Measurements from ENCODE around the gene PIM1.

The PIM1 gene

GRCh38 chr6:37130704-37131103 is 39.2 kb upstream of the PIM1 start:
- H3K27me3 ChIP-seq (ENCODE audit: control insufficient read depth, insufficient read depth, low read length) = no peaks in the 10 kb centered on the region
- no peaks in the 10 kb centered on the region for H3K9me3 ChIP-seq (replicated peaks; ENCODE audit: low read length)
- H3K4me1 ChIP-seq (ENCODE audit: control insufficient read depth, insufficient read depth, low read length) = peaks cover 48% of the 10 kb centered on the region
- H3K4me2 ChIP-seq (ENCODE audit: low read length) = peak overlapping the region; percentile 3
- no peak overlapping the region for H3K4me3 ChIP-seq (ENCODE audit: low read length)
- no peak overlapping the region for H3K9ac ChIP-seq (ENCODE audit: low read depth, low read length)
- H3K36me3 ChIP-seq (ENCODE audit: insufficient read depth, low read length) = no peaks in the 10 kb centered on the region

- H3K4me1 ChIP-seq (ENCODE audit: control insufficient read depth, insufficient read depth, low read length) = peaks cover 53% of the 10 kb centered on the region
- no peaks in the 10 kb centered on the region for H3K9me3 ChIP-seq (replicated peaks; ENCODE audit: low read length)
- H3K36me3 ChIP-seq (ENCODE audit: insufficient read depth, low read length) = no peaks in the 10 kb centered on the region
- no peak overlapping the region for H3K4me3 ChIP-seq (ENCODE audit: low read length)
- no peaks in the 10 kb centered on the region for H3K27me3 ChIP-seq (ENCODE audit: control insufficient read depth, insufficient read depth, low read length)
- H3K9ac ChIP-seq (ENCODE audit: low read depth, low read length) = no peak overlapping the region
- H3K4me2 ChIP-seq (ENCODE audit: low read length) = peak overlapping the region; percentile 3
Measured at GRCh38 chr6:37131104-37131959, 38.6 kb upstream of the PIM1 start.

- no peak overlapping the region for H3K9ac ChIP-seq (ENCODE audit: low read depth, low read length)
- H3K4me2 ChIP-seq (ENCODE audit: low read length) = no peak overlapping the region
- no peaks in the 10 kb centered on the region for H3K27me3 ChIP-seq (ENCODE audit: control insufficient read depth, insufficient read depth, low read length)
- no peaks in the 10 kb centered on the region for H3K36me3 ChIP-seq (ENCODE audit: insufficient read depth, low read length)
- no peaks in the 10 kb centered on the region for H3K9me3 ChIP-seq (replicated peaks; ENCODE audit: low read length)
- no peak overlapping the region for H3K4me3 ChIP-seq (ENCODE audit: low read length)
- peaks cover 59% of the 10 kb centered on the region for H3K4me1 ChIP-seq (ENCODE audit: control insufficient read depth, insufficient read depth, low read length)
Measured at GRCh38 chr6:37131960-37132253, 38.0 kb upstream of the PIM1 start.

GRCh38 chr6:37134036-37134395 is 35.9 kb upstream of the PIM1 start:
- Histone ChIP-seq H3K9me3 (replicated peaks; ENCODE audit: low read length) (no peaks in the 10 kb centered on the region), H3K4me3 (ENCODE audit: low read length) (no peak overlapping the region), H3K36me3 (ENCODE audit: insufficient read depth, low read length) (no peaks in the 10 kb centered on the region), H3K4me2 (ENCODE audit: low read length) (peak overlapping the region; percentile 49), H3K27me3 (ENCODE audit: control insufficient read depth, insufficient read depth, low read length) (no peaks in the 10 kb centered on the region), H3K9ac (ENCODE audit: low read depth, low read length) (peak overlapping the region; percentile 75), H3K4me1 (ENCODE audit: control insufficient read depth, insufficient read depth, low read length) (peaks cover 60% of the 10 kb centered on the region)

GRCh38 chr6:37134396-37135191 is 35.4 kb upstream of the PIM1 start:
- H3K4me3 ChIP-seq (ENCODE audit: low read length) = peak overlapping the region; percentile 14
- H3K9ac ChIP-seq (ENCODE audit: low read depth, low read length) = peak overlapping the region; percentile 75
- peaks cover 60% of the 10 kb centered on the region for H3K4me1 ChIP-seq (ENCODE audit: control insufficient read depth, insufficient read depth, low read length)
- peak overlapping the region; percentile 67 for H3K4me2 ChIP-seq (ENCODE audit: low read length)
- no peaks in the 10 kb centered on the region for H3K36me3 ChIP-seq (ENCODE audit: insufficient read depth, low read length)
- no peaks in the 10 kb centered on the region for H3K9me3 ChIP-seq (replicated peaks; ENCODE audit: low read length)
- no peaks in the 10 kb centered on the region for H3K27me3 ChIP-seq (ENCODE audit: control insufficient read depth, insufficient read depth, low read length)

GRCh38 chr6:37135835-37136694 is 33.9 kb upstream of the PIM1 start:
- no peak overlapping the region for H3K4me2 ChIP-seq (ENCODE audit: low read length)
- H3K9me3 ChIP-seq (replicated peaks; ENCODE audit: low read length) = no peaks in the 10 kb centered on the region
- H3K9ac ChIP-seq (ENCODE audit: low read depth, low read length) = no peak overlapping the region
- H3K4me3 ChIP-seq (ENCODE audit: low read length) = no peak overlapping the region
- H3K27me3 ChIP-seq (ENCODE audit: control insufficient read depth, insufficient read depth, low read length) = no peaks in the 10 kb centered on the region
- peaks cover 52% of the 10 kb centered on the region for H3K4me1 ChIP-seq (ENCODE audit: control insufficient read depth, insufficient read depth, low read length)
- no peaks in the 10 kb centered on the region for H3K36me3 ChIP-seq (ENCODE audit: insufficient read depth, low read length)

GRCh38 chr6:37136821-37137200 is 33.1 kb upstream of the PIM1 start:
- Histone ChIP-seq H3K4me3 (ENCODE audit: low read length) (no peak overlapping the region), H3K9ac (ENCODE audit: low read depth, low read length) (peak overlapping the region; percentile 75), H3K4me1 (ENCODE audit: control insufficient read depth, insufficient read depth, low read length) (peaks cover 51% of the 10 kb centered on the region), H3K27me3 (ENCODE audit: control insufficient read depth, insufficient read depth, low read length) (no peaks in the 10 kb centered on the region), H3K4me2 (ENCODE audit: low read length) (peak overlapping the region; percentile 71), H3K36me3 (ENCODE audit: insufficient read depth, low read length) (no peaks in the 10 kb centered on the region), H3K9me3 (replicated peaks; ENCODE audit: low read length) (no peaks in the 10 kb centered on the region)

GRCh38 chr6:37137201-37138090 is 32.5 kb upstream of the PIM1 start:
- Histone ChIP-seq H3K4me2 (ENCODE audit: low read length) (peak overlapping the region; percentile 72), H3K4me1 (ENCODE audit: control insufficient read depth, insufficient read depth, low read length) (peaks cover 52% of the 10 kb centered on the region), H3K9me3 (replicated peaks; ENCODE audit: low read length) (no peaks in the 10 kb centered on the region), H3K27me3 (ENCODE audit: control insufficient read depth, insufficient read depth, low read length) (no peaks in the 10 kb centered on the region), H3K9ac (ENCODE audit: low read depth, low read length) (peak overlapping the region; percentile 76), H3K36me3 (ENCODE audit: insufficient read depth, low read length) (no peaks in the 10 kb centered on the region), H3K4me3 (ENCODE audit: low read length) (peak overlapping the region; percentile 37)

- H3K27me3 ChIP-seq (ENCODE audit: control insufficient read depth, insufficient read depth, low read length) = no peaks in the 10 kb centered on the region
- no peak overlapping the region for H3K4me2 ChIP-seq (ENCODE audit: low read length)
- H3K4me1 ChIP-seq (ENCODE audit: control insufficient read depth, insufficient read depth, low read length) = peaks cover 50% of the 10 kb centered on the region
- H3K9me3 ChIP-seq (replicated peaks; ENCODE audit: low read length) = no peaks in the 10 kb centered on the region
- H3K9ac ChIP-seq (ENCODE audit: low read depth, low read length) = no peak overlapping the region
- no peak overlapping the region for H3K4me3 ChIP-seq (ENCODE audit: low read length)
- no peaks in the 10 kb centered on the region for H3K36me3 ChIP-seq (ENCODE audit: insufficient read depth, low read length)
Measured at GRCh38 chr6:37138856-37139229, 31.1 kb upstream of the PIM1 start.

GRCh38 chr6:37139230-37139962 is 30.6 kb upstream of the PIM1 start:
- no peak overlapping the region for H3K4me3 ChIP-seq (ENCODE audit: low read length)
- no peak overlapping the region for H3K9ac ChIP-seq (ENCODE audit: low read depth, low read length)
- H3K9me3 ChIP-seq (replicated peaks; ENCODE audit: low read length) = no peaks in the 10 kb centered on the region
- H3K4me1 ChIP-seq (ENCODE audit: control insufficient read depth, insufficient read depth, low read length) = peaks cover 50% of the 10 kb centered on the region
- H3K27me3 ChIP-seq (ENCODE audit: control insufficient read depth, insufficient read depth, low read length) = no peaks in the 10 kb centered on the region
- no peak overlapping the region for H3K4me2 ChIP-seq (ENCODE audit: low read length)
- no peaks in the 10 kb centered on the region for H3K36me3 ChIP-seq (ENCODE audit: insufficient read depth, low read length)

Measured in skeletal muscle satellite cell (primary cell).